NCI-H128 (cell line): Measurements from ENCODE around the gene IQCH.
"Not testable (repeated sequence)": the region's sequence is repeated elsewhere in the genome, so short reads cannot be mapped to it uniquely, and the experiment has no call there.

ENCODE experiments used
- DNase-seq: peaks from one replicate; lab custom pipeline; 2025; ENCODE audit not compliant: unreplicated experiment; lab: John Stamatoyannopoulos, UW

Gene IQCH

GRCh38 chr15:67244971-67245478, 9.6 kb upstream of the IQCH start:
- DNase-seq = no peak

DNA sequence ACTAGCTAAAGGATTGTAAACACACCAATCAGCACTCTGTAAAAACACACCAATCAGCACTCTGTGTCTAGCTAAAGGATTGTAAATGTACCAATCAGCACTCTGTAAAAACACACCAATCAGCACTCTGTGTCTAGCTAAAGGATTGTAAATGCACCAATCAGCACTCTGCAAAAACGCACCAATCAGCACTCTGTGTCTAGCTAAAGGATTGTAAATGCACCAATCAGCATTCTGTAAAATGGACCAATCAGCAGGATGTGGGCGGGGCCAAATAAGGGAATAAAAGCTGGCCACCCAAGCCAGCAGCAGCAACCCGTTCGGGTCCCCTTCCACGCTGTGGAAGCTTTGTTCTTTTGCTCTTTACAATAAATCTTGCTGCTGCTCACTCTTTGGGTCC, 8.0 kb upstream of the IQCH start:
- not testable (repeated sequence) for DNase-seq

GRCh38 chr15:67248011-67248505, 6.5 kb upstream of the IQCH start:
- no peak for DNase-seq

- no peak for DNase-seq
Observed at GRCh38 chr15:67249830-67250229, 4.8 kb upstream of the IQCH start.

- no peak for DNase-seq
Observed at GRCh38 chr15:67251318-67251717, 3.3 kb upstream of the IQCH start.

GRCh38 chr15:67253101-67253500, 1.5 kb upstream of the IQCH start:
- DNase-seq = no peak

DNA sequence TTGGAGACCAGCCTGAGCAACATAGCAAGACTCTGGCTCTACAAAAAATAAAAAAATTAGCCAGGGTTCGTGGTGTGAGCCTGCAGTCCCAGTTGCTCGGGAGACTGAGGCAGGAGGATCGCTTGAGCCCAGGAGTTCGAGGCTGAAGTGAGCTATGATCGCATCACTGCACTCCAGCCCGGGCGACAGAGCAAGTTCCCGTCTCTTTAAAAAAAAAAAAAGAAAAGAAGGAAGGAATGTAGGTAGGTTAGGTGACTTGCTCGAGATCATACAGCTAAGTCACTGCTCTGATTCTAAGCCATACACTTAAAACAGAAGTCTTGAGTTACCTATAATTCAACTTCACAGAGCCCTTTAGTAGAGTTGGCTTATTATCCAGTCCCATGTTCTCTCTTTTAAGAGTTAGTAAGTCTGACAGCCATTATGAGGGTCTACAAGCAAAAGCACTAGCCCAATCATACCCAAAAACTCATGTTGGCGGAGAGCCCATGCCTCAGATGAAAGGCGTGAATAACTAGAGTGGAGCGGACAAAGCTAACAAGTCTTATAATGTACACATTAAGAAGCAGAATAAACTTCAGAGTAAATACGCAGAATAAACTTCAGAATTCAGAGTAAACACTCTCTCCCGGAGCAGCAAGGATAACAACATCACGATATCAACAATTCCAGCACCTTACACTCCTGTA, 893 bp upstream of the IQCH start:
- DNase-seq = no peak

DNA sequence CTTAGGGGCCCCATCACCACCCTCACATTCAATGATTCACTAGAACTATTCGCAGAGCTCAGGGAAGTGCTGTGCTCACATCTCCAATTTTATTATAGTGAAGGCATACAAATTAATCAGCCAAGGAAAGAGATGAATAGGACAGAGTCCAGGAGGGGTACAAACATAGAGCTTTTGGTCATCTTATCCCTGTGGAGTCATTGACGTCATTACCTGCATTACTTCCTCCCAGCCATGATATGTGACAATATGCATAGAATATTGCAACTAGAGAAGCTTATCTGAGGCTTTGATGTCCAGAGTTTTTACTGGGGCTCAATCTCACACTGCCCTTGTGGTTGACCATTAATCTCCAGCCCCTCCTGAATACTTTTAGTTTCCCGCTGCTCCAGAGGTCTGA, 1.5 kb downstream of the IQCH start:
- DNase-seq = no peak

DNA sequence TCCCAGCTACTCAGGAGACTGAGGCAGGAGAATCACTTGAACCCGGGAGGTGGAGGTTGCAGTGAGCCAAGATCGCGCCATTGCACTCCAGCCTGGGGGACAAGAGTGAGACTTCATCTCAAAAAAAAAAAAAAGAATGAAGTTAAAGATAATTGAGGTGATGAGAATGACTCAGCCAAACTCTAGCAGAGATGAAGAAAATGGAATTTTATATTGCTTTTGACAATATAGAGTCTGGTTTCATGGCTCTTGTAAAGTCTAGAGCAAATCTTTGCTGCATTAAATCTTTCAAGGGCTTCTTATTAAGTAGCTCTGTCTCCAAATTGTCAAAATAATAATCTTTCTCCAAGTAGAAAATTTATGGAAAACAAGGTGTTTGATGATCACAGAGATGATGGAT, 3.8 kb downstream of the IQCH start:
- not testable (repeated sequence) for DNase-seq

DNA sequence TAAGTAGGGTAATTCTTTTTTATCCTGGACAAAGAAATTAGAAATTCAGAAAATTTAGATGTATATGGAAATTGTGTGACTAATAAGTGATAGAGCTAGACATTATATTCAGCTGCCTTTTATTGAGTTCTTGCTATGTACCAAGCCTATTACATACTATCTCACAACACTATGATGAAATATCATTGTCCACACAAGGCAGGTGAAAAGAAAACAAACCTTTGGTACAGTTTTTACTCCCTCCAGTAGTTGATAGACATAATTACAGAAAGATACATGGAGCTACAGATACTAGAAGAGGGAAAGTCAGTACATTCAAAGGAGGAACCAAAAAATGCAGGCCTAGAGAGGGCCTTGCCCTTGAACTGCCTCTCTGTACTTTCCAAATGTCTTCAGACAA, 4.8 kb downstream of the IQCH start:
- DNase-seq = no peak

DNA sequence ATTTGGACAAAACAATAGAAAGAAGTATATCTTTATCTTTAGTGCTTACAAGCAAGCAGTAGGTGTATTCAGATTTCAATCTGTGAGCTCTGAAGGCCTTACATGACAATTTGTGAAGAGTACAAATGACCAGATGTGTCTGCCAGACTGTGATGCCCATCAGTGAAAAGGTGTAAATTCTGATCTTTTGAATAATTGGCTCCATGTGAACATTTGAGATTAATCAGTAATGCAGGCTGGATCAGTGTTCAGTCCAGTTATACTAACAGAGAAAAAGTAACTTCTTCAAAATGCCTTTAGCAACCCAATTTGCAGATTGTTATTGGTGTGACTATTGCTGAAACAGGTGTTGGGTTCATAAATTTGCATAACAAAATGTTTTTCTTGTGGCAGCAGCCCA, 5.2 kb downstream of the IQCH start:
- DNase-seq = no peak

- DNase-seq = no peak
Observed at GRCh38 chr15:67266870-67267269, 12.3 kb downstream of the IQCH start.

DNA sequence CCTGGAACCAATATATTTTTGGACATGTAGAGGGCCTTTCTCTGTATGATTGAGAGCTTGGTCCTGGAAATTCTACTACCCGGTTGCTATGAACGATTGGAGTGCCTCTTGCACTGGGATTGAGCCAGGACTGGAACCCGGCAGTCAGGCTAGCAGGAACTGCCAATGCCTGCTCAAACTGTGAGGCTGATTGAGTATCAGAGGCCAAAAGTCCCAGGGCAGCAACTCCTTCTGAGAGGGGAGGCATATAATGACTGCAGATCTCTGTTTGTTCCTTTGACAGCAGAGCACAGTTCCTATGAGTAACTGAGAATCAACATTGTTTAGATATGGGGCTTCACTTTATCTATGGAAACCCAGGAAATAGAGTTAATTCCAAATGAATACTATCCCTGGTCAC, 12.9 kb downstream of the IQCH start:
- DNase-seq = no peak

DNA sequence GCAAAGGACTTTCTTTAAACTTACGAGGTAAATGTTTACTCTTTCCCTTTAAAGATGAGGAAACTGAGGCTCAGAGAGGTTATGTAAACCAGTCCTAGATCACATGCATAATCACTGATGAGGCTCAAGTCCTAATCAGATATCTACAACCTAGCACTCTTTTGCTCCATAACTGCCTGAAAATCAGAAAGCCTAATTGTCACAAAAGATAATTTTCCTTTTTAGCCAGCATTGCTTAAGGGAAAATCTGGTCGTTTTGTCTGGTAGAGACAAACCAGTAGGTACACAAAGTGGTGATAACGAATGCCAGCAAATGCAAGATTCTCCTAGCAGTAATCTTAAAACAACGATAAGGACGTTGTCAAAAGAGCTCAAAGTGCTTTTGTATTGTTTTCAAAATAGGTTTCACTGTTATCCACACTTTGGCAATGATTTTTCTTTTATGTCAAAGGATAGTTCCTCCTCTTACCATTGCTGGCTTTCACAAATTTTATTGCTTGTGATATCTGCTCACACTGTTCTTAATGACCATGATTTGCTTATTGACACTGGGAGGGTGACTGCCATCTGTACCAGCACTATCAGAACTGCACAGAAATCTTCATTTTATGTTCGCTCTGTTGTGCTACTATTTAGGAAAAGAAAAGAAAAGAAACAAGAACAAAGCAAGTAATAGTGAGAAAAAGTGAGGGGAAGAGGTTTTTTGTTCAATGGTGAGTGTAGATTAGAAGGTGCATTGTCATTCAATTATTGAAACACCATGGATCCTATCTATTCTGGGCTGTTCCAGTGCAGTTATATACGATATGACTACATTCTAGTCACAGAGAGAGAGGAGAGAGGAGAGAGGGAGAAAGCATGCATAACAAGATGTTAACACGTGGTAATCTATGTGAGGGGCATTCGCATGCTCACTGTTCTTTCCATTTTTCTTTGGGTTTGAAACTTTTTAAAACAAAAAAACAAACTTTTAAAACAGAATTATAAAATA, 13.7 kb downstream of the IQCH start:
- DNase-seq = no peak

DNA sequence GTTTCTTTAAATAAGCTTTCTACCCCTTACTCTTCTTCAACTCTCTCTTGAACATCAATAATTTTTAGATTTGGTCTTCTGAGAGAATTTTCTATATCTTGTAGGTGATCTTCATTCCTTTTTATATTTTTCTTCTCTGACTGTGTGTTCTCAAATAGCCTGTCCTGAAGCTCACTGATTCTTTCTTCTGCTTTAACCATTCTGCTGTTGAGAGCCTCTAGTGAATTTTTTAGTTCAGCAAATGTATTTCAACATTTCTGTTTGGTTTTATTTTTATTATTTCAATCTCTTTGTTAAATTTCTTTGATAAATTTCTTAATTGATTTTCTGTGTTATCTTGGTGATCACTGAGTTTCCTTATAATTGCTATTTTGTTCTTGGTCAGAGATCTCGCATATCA, 19.6 kb downstream of the IQCH start:
- no peak for DNase-seq

GRCh38 chr15:67276666-67277065, 22.1 kb downstream of the IQCH start:
- no peak for DNase-seq

DNA sequence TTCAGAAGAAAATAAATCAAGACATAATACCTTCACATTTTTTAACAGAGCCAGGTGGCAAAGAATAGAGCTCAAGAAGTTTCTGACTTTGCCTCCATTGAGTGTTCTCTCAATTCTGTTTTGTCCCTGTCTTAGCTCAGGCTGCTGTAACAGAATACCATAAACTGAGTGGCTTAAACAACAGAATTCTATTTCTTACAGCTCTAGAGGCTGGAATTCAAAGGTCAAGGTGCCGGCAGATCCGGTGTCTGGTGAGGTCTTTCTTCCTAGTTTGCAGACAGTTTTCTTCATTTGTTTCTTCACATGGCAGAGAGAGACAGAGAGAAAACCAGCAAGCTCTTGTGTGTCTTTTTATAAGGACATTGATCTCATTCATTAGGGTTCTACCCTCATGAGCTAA, 25.6 kb downstream of the IQCH start:
- DNase-seq = no peak

DNA sequence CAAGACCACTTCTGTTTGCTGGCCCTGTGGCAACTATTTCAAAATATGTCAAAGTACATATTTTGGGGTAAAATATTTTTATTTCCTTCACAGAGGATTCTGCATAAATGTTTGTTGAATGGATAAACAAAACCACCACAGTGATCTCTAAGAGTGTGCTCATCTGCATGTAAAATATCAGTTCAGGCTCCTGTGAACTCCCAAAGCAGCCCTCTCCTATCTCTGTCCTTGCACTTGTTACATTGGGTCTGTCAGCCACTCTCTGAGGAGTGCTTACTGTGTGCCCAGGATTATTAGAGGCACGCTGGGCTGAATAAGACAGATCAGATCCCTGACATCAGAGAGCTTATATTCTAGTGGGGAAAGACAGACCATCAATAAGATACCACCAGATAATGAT, 27.1 kb downstream of the IQCH start:
- no peak for DNase-seq

DNA sequence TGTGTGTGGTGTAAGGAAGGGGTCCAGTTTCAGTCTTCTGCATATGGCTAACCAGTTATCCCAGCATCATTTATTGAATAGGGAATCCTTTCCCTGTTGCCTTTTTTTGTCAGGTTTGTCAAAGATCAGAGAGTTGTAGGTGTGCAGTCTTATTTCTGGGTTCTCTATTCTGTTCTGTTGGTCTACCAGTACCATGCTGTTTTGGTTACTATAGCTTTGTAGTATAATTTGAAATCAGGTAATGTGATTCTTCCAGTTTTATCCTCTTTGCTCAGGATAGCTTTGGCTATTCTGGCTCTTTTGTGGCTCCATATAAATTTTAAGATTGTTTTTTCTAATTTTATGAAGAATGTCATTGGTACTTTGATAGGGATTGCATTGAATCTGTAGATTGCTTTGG, 31.0 kb downstream of the IQCH start:
- DNase-seq = not testable (repeated sequence)

- DNase-seq = not testable (repeated sequence)
Observed at GRCh38 chr15:67286400-67286799, 31.8 kb downstream of the IQCH start.

- DNase-seq = no peak
Observed at GRCh38 chr15:67290319-67290718, 35.7 kb downstream of the IQCH start.

GRCh38 chr15:67296188-67296587, 41.6 kb downstream of the IQCH start:
- DNase-seq = no peak
